G401 (cell line): ENCODE results near the gene TBC1D13. TPM values are rescaled to one million over a fixed set of nuclear protein-coding genes. Genes with fewer than 3 reads are reported as not detected.
"Not testable (repeated sequence)": the region's sequence is repeated elsewhere in the genome, so short reads cannot be mapped to it uniquely, and the experiment has no call there.

Experiments used
- DNase-seq: peaks from one replicate; pipeline ENCODE4 v3.0.0-alpha.2; 2015; ENCODE audit warnings: low spot score
- in situ Hi-C: cut with HindIII; loops from 2 replicates; pipeline ENCODE4 v1.10.0; 2016; ENCODE audit warnings: low sequenced_read_pairs, mixed read lengths
- total RNA-seq: library from RNA; depleted of rRNA; stranded (reverse); fragments of >200 nt; shearing (Covaris generic); gene quantifications from 2 replicates; pipeline ENCODE4 v1.2.3, GENCODE V29; 2014

The TBC1D13 gene
- total RNA-seq, 1 experiment from 2014 or later: 2.5 TPM

GRCh38 chr9:128781187-128782070 is 5.6 kb upstream of the TBC1D13 start:
- in situ Hi-C loops: no loop called here
- no peak for DNase-seq

GRCh38 chr9:128782669-128783068 is 4.4 kb upstream of the TBC1D13 start:
- in situ Hi-C loops: no loop called here
- DNase-seq: no peak

- in situ Hi-C loops: no loop called here
- no peak for DNase-seq
These were observed 1.6 kb upstream of the TBC1D13 start for GRCh38 chr9:128785427-128785826.

- peak; percentile 20 for DNase-seq
- in situ Hi-C loops: no loop called here
These were observed 606 bp downstream of the TBC1D13 start for GRCh38 chr9:128787659-128788058.

- in situ Hi-C loops: no loop called here
- DNase-seq: no peak
These were observed 1.4 kb downstream of the TBC1D13 start for GRCh38 chr9:128788445-128788844.

- in situ Hi-C loops: no loop called here
- no peak for DNase-seq
These were observed 3.5 kb downstream of the TBC1D13 start for GRCh38 chr9:128790536-128790935.

GRCh38 chr9:128792134-128792533 is 5.1 kb downstream of the TBC1D13 start:
- DNase-seq: no peak
- in situ Hi-C loops: no loop called here

- in situ Hi-C loops: no loop called here
- no peak for DNase-seq
These were observed 6.1 kb downstream of the TBC1D13 start for GRCh38 chr9:128792978-128793686.

- in situ Hi-C loops: not testable (repeated sequence)
These were observed 7.9 kb downstream of the TBC1D13 start for GRCh38 chr9:128794961-128795360.

GRCh38 chr9:128798896-128799295 is 11.8 kb downstream of the TBC1D13 start:
- in situ Hi-C loops: no loop called here
- no peak for DNase-seq

More at GRCh38 chr9:128794961-128795360, 7.9 kb downstream of the TBC1D13 start:
- not testable (repeated sequence) for DNase-seq

- in situ Hi-C loops: no loop called here
- DNase-seq: no peak
These were observed 13.0 kb downstream of the TBC1D13 start for GRCh38 chr9:128800061-128800460.

- in situ Hi-C loops: no loop called here
These were observed 15.4 kb downstream of the TBC1D13 start for GRCh38 chr9:128802482-128802881.

GRCh38 chr9:128805661-128806060 is 18.6 kb downstream of the TBC1D13 start:
- in situ Hi-C loops: loop anchor here (5.0 kb wide), 2 partner anchors 38 to 78 kb away; no protein-coding TSS in a partner anchor
- DNase-seq: no peak

More at GRCh38 chr9:128802482-128802881, 15.4 kb downstream of the TBC1D13 start:
- DNase-seq: no peak

GRCh38 chr9:128807827-128808226 is 20.8 kb downstream of the TBC1D13 start:
- in situ Hi-C loops: loop anchor here (5.0 kb wide), 2 partner anchors 41 to 81 kb away; no protein-coding TSS in a partner anchor
- no peak for DNase-seq

- DNase-seq: no peak
- in situ Hi-C loops: loop anchor here (5.0 kb wide), 2 partner anchors 41 to 81 kb away; no protein-coding TSS in a partner anchor
These were observed 21.5 kb downstream of the TBC1D13 start for GRCh38 chr9:128808543-128808942.

GRCh38 chr9:128809036-128809599 is 22.1 kb downstream of the TBC1D13 start:
- in situ Hi-C loops: loop anchor here (5.0 kb wide), 2 partner anchors 42 to 82 kb away; no protein-coding TSS in a partner anchor
- DNase-seq: no peak

- DNase-seq: no peak
- in situ Hi-C loops: loop anchor here (5.0 kb wide), 2 partner anchors 43 to 83 kb away; no protein-coding TSS in a partner anchor
These were observed 22.8 kb downstream of the TBC1D13 start for GRCh38 chr9:128809831-128810230.

- DNase-seq: no peak
- in situ Hi-C loops: no loop called here
These were observed 23.8 kb downstream of the TBC1D13 start for GRCh38 chr9:128810873-128811272.

- peak; percentile 96 for DNase-seq
- in situ Hi-C loops: no loop called here
These were observed 31.2 kb downstream of the TBC1D13 start, which contains the start of gene ENDOG for GRCh38 chr9:128818099-128818838. TSS of gene ENDOG (plus strand) at chr9:128818500. CDS start at chr9:128818685, 185 bp downstream.
